WTC11 (cell line): ENCODE measurements around the gene PALM3. TPM values are rescaled to one million over a fixed set of nuclear protein-coding genes. Genes with fewer than 3 reads are reported as not detected.
A peak's percentile ranks its signal among the peaks of the same experiment; 100 is the strongest.

Source experiments
- ATAC-seq: fragments of 200-7000 bp; cut with Tn5 transposase; 2 replicates; pipeline ENCODE4 v1.10.0; 2021; ENCODE audit warnings: mild to moderate bottlenecking, moderate library complexity
- CTCF ChIA-PET: fragments of 300-600 bp; sonication (Branson Sonifier 250); formaldehyde crosslinking; loops from one replicate; lab custom pipeline; 2021; ENCODE audit warnings: antibody characterized with exemption; lab: Charles Lee
- POLR2A ChIA-PET: fragments of 350-600 bp; sonication (Branson Sonifier 250); formaldehyde crosslinking; loops from one replicate; lab custom pipeline; 2021; ENCODE audit warnings: antibody characterized with exemption; lab: Charles Lee
- DNase-seq: peaks from one replicate; pipeline ENCODE4 v3.0.0; 2021; ENCODE audit warnings: low spot score
- H3K27ac Mint-ChIP-seq: 2 replicates; pipeline ENCODE4 v1.8.0; 2021; ENCODE audit warnings: mixed read lengths
- H3K27me3 Mint-ChIP-seq: 2 replicates; pipeline ENCODE4 v1.8.0; 2021; ENCODE audit warnings: low read depth, mild to moderate bottlenecking, moderate library complexity, mixed read lengths
- H3K36me3 Mint-ChIP-seq: 2 replicates; pipeline ENCODE4 v1.8.0; 2021; ENCODE audit warnings: mixed read lengths
- H3K4me1 Mint-ChIP-seq: 2 replicates; pipeline ENCODE4 v1.8.0; 2022; ENCODE audit warnings: mixed read lengths
- H3K4me3 Mint-ChIP-seq: 2 replicates; pipeline ENCODE4 v1.8.0; 2021; ENCODE audit warnings: mild to moderate bottlenecking, moderate library complexity, mixed read lengths
- H3K9me3 Mint-ChIP-seq: 2 replicates; pipeline ENCODE4 v1.8.0; 2021; ENCODE audit warnings: mixed read lengths
- ATF1 ChIP-seq: sonication (generic); formaldehyde crosslinking; IDR thresholded peaks from 2 replicates; pipeline ENCODE4 v1.8.1; 2023; ENCODE audit warnings: mild to moderate bottlenecking, moderate library complexity, missing genetic modification reagents
- CBFB ChIP-seq: sonication (generic); formaldehyde crosslinking; IDR thresholded peaks from 2 replicates; pipeline ENCODE4 v1.8.1; 2022; ENCODE audit warnings: mild to moderate bottlenecking, low read depth, missing genetic modification reagents
- CREB1 ChIP-seq: sonication (generic); formaldehyde crosslinking; IDR thresholded peaks from 2 replicates; pipeline ENCODE4 v1.8.0; 2023; ENCODE audit warnings: mild to moderate bottlenecking, missing genetic modification reagents
- ETV6 ChIP-seq: sonication (generic); formaldehyde crosslinking; IDR thresholded peaks from 2 replicates; pipeline ENCODE4 v1.8.1; 2022; ENCODE audit warnings: mild to moderate bottlenecking, missing genetic modification reagents
- FOXK1 ChIP-seq: sonication (generic); formaldehyde crosslinking; IDR thresholded peaks from 2 replicates; pipeline ENCODE4 v1.8.0; 2022; ENCODE audit warnings: mild to moderate bottlenecking, moderate library complexity, missing genetic modification reagents
- GTF2I ChIP-seq: fragments of 250-450 bp; sonication (Bioruptor Pico); conservative IDR thresholded peaks from 2 replicates; pipeline ENCODE4 v1.4.0; 2021; ENCODE audit warnings: mild to moderate bottlenecking
- NR3C1 ChIP-seq: sonication (generic); formaldehyde crosslinking; conservative IDR thresholded peaks from 2 replicates; pipeline ENCODE4 v1.8.1; 2023; ENCODE audit warnings: low read depth, mild to moderate bottlenecking, missing genetic modification reagents
- RELA ChIP-seq: sonication (generic); formaldehyde crosslinking; IDR thresholded peaks from 2 replicates; pipeline ENCODE4 v1.8.1; 2022; ENCODE audit warnings: missing genetic modification reagents, mild to moderate bottlenecking, borderline replicate concordance
- RORB ChIP-seq: fragments of 250-450 bp; sonication (Bioruptor Pico); IDR thresholded peaks from 2 replicates; pipeline ENCODE4 v1.9.0; 2021; ENCODE audit warnings: mild to moderate bottlenecking
- SMAD3 ChIP-seq: sonication (generic); formaldehyde crosslinking; IDR thresholded peaks from 2 replicates; pipeline ENCODE4 v1.8.0; 2022; ENCODE audit warnings: missing genetic modification reagents, mild to moderate bottlenecking, borderline replicate concordance
- SP1 ChIP-seq: sonication (generic); formaldehyde crosslinking; conservative IDR thresholded peaks from 2 replicates; pipeline ENCODE4 v1.8.1; 2022; ENCODE audit warnings: missing genetic modification reagents
- TCF7 ChIP-seq: sonication (generic); formaldehyde crosslinking; IDR thresholded peaks from 2 replicates; pipeline ENCODE4 v1.8.0; 2022; ENCODE audit warnings: mild to moderate bottlenecking, low read depth, missing genetic modification reagents, moderate library complexity
- ZNF219 ChIP-seq: sonication (generic); formaldehyde crosslinking; IDR thresholded peaks from 2 replicates; pipeline ENCODE4 v1.8.0; 2023; ENCODE audit warnings: missing genetic modification reagents, mild to moderate bottlenecking, borderline replicate concordance
- total RNA-seq: library from RNA; stranded (reverse); gene quantifications from 3 replicates; pipeline ENCODE4 v1.2.3, GENCODE V29; 2021
- TF ChIP-seq, protein P1 (sequence below): fragments of 250-450 bp; sonication (Bioruptor Pico); conservative IDR thresholded peaks from 2 replicates; pipeline ENCODE4 v1.9.0; 2021; ENCODE audit warnings: mild to moderate bottlenecking
- TF ChIP-seq, protein P2 (sequence below): sonication (generic); formaldehyde crosslinking; IDR thresholded peaks from 2 replicates; pipeline ENCODE4 v1.8.1; 2023; ENCODE audit warnings: mild to moderate bottlenecking, missing genetic modification reagents
- TF ChIP-seq, protein P3 (sequence below): sonication (generic); formaldehyde crosslinking; IDR thresholded peaks from 2 replicates; pipeline ENCODE4 v1.8.1; 2023; ENCODE audit warnings: mild to moderate bottlenecking, moderate library complexity, missing genetic modification reagents
- TF ChIP-seq, protein P4 (sequence below): sonication (generic); formaldehyde crosslinking; IDR thresholded peaks from 2 replicates; pipeline ENCODE4 v1.8.1; 2023; ENCODE audit warnings: mild to moderate bottlenecking, missing genetic modification reagents, moderate library complexity
- TF ChIP-seq, protein P5 (sequence below): sonication (generic); formaldehyde crosslinking; IDR thresholded peaks from 2 replicates; pipeline ENCODE4 v1.8.0; 2023; ENCODE audit warnings: mild to moderate bottlenecking, missing genetic modification reagents
- TF ChIP-seq, protein P6 (sequence below): sonication (generic); formaldehyde crosslinking; IDR thresholded peaks from 2 replicates; pipeline ENCODE4 v1.8.1; 2022; ENCODE audit warnings: mild to moderate bottlenecking, moderate library complexity, missing genetic modification reagents

PALM3 gene
- total RNA-seq, 1 experiment from 2014 or later = 31.1 TPM

DNA sequence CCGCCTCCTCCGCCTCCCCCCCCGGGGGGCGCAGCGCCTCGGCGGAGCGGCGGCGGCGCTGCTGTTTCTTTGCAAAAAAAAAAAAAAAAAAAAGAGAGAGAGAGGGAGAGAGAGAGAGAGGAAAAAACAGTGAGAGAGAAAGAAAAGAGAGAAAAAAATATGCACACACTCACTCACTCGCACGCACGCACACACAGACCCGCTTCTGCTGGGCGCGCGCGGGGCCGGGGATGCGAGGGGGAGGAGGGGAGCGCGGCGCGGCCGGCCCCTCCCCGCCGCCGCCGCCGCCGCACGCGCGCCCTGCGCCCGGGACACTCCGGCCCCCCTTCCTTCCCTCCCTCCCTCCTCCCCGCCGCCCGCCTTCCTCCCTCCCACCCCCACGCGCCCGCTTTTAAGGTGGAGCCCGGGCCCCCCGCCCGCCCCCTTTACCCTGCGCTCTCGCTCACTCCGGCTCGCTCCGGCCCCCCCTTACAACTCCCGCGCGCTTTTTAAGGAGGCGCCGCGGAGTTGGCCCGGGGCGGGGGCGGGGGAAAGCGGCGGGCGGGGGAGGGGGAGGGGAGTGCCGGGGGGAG, 28.7 kb upstream of the PALM3 start, which contains the start of gene SAMD1:
Gene SAMD1 (minus strand): TSS at position 243 of the 572 bp plus-strand sequence.
- CTCF ChIA-PET = interaction anchor here (1.0 to 1.7 kb wide), 9 partner anchors 13 to 325 kb away, joined by 3 to 12 read pairs (median 4); partner anchors contain the start of genes ASF1B and MISP3
- Mint-ChIP-seq H3K36me3 (peaks cover 30% of the 10 kb centered on the region), H3K27me3 (peaks cover 30% of the 10 kb centered on the region), H3K4me1 (peaks cover 13% of the 10 kb centered on the region), H3K9me3 (peaks cover 13% of the 10 kb centered on the region), H3K27ac (peak within 1 kb of the TSS; percentile 94; the same call in 1 of the 2 replicates), H3K4me3 (peak within 1 kb of the TSS; percentile 95)
- DNase-seq = peak; percentile 81
- ATAC-seq = peak; percentile 24
- TF ChIP-seq, protein P1, sequence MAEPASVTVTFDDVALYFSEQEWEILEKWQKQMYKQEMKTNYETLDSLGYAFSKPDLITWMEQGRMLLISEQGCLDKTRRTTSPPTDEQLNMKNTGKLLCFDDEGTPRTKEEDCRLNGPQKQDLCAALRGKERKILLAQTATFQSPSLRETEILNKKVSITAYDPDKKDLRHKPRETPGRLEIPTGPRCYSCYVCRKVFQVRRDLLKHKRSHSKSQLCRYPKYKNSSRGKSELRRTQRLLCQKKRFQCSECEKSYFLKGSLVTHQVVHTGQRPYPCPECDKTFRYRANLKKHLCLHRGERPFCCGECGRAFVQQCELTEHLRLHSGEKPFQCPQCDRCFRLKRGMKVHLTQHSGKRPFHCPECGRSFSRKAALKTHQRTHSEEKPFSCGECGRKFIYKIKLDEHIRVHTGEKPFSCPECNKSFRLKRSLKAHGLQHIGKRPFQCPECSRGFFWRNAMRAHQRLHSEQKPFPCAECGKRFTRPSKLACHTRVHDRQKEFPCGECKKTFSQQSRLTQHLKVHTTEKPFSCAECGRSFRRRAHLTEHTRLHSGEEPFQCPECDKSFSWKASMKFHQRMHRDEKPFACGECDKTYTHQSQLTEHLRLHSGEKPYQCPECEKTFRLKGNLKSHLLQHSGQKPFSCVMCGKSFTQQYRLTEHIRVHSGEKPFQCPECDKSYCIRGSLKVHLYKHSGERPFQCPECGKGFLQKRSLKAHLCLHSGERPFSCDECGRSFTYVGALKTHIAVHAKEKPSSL (CRISPR knock-in tag) = no peak
- TF ChIP-seq NR3C1 (CRISPR knock-in tag) = no peak
- TF ChIP-seq CREB1 (CRISPR knock-in tag) = no peak
- TF ChIP-seq ETV6 (CRISPR knock-in tag) = no peak
- no peak for TF ChIP-seq SP1 (CRISPR knock-in tag)
- TF ChIP-seq RELA (CRISPR knock-in tag) = no peak
- no peak for TF ChIP-seq ATF1 (CRISPR knock-in tag)
- no peak for TF ChIP-seq SMAD3 (CRISPR knock-in tag)
- no peak for TF ChIP-seq TCF7
- no peak for TF ChIP-seq ZNF219 (CRISPR knock-in tag)
- TF ChIP-seq, protein P2, sequence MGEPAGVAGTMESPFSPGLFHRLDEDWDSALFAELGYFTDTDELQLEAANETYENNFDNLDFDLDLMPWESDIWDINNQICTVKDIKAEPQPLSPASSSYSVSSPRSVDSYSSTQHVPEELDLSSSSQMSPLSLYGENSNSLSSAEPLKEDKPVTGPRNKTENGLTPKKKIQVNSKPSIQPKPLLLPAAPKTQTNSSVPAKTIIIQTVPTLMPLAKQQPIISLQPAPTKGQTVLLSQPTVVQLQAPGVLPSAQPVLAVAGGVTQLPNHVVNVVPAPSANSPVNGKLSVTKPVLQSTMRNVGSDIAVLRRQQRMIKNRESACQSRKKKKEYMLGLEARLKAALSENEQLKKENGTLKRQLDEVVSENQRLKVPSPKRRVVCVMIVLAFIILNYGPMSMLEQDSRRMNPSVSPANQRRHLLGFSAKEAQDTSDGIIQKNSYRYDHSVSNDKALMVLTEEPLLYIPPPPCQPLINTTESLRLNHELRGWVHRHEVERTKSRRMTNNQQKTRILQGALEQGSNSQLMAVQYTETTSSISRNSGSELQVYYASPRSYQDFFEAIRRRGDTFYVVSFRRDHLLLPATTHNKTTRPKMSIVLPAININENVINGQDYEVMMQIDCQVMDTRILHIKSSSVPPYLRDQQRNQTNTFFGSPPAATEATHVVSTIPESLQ (CRISPR knock-in tag) = no peak
- TF ChIP-seq, protein P3, sequence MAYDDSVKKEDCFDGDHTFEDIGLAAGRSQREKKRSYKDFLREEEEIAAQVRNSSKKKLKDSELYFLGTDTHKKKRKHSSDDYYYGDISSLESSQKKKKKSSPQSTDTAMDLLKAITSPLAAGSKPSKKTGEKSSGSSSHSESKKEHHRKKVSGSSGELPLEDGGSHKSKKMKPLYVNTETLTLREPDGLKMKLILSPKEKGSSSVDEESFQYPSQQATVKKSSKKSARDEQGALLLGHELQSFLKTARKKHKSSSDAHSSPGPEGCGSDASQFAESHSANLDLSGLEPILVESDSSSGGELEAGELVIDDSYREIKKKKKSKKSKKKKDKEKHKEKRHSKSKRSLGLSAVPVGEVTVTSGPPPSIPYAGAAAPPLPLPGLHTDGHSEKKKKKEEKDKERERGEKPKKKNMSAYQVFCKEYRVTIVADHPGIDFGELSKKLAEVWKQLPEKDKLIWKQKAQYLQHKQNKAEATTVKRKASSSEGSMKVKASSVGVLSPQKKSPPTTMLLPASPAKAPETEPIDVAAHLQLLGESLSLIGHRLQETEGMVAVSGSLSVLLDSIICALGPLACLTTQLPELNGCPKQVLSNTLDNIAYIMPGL (CRISPR knock-in tag) = no peak
- no peak for TF ChIP-seq CBFB
- TF ChIP-seq, protein P4, sequence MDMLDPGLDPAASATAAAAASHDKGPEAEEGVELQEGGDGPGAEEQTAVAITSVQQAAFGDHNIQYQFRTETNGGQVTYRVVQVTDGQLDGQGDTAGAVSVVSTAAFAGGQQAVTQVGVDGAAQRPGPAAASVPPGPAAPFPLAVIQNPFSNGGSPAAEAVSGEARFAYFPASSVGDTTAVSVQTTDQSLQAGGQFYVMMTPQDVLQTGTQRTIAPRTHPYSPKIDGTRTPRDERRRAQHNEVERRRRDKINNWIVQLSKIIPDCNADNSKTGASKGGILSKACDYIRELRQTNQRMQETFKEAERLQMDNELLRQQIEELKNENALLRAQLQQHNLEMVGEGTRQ = no peak
- no peak for TF ChIP-seq RORB (CRISPR knock-in tag)
- TF ChIP-seq FOXK1 (CRISPR knock-in tag) = no peak
- TF ChIP-seq, protein P5, sequence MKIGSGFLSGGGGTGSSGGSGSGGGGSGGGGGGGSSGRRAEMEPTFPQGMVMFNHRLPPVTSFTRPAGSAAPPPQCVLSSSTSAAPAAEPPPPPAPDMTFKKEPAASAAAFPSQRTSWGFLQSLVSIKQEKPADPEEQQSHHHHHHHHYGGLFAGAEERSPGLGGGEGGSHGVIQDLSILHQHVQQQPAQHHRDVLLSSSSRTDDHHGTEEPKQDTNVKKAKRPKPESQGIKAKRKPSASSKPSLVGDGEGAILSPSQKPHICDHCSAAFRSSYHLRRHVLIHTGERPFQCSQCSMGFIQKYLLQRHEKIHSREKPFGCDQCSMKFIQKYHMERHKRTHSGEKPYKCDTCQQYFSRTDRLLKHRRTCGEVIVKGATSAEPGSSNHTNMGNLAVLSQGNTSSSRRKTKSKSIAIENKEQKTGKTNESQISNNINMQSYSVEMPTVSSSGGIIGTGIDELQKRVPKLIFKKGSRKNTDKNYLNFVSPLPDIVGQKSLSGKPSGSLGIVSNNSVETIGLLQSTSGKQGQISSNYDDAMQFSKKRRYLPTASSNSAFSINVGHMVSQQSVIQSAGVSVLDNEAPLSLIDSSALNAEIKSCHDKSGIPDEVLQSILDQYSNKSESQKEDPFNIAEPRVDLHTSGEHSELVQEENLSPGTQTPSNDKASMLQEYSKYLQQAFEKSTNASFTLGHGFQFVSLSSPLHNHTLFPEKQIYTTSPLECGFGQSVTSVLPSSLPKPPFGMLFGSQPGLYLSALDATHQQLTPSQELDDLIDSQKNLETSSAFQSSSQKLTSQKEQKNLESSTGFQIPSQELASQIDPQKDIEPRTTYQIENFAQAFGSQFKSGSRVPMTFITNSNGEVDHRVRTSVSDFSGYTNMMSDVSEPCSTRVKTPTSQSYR (CRISPR knock-in tag) = no peak
- TF ChIP-seq GTF2I = no peak
- TF ChIP-seq, protein P6, sequence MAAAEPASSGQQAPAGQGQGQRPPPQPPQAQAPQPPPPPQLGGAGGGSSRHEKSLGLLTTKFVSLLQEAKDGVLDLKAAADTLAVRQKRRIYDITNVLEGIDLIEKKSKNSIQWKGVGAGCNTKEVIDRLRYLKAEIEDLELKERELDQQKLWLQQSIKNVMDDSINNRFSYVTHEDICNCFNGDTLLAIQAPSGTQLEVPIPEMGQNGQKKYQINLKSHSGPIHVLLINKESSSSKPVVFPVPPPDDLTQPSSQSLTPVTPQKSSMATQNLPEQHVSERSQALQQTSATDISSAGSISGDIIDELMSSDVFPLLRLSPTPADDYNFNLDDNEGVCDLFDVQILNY (CRISPR knock-in tag) = no peak
- POLR2A ChIA-PET = interaction anchor here (0.6 kb wide), 1 partner anchor 12 kb away, joined by 3 read pairs; no protein-coding TSS in a partner anchor
